HG02973 (cell line): Measurements from ENCODE around the gene LAMTOR4.
"Not testable (repeated sequence)": the region's sequence is repeated elsewhere in the genome, so short reads cannot be mapped to it uniquely, and the experiment has no call there.

Experiments
- ATAC-seq: cut with Tn5 transposase; IDR thresholded peaks from one replicate; pipeline ENCODE4 v1.9.1; 2021; ENCODE audit warnings: moderate library complexity; ENCODE audit not compliant: unreplicated experiment

LAMTOR4 gene

DNA sequence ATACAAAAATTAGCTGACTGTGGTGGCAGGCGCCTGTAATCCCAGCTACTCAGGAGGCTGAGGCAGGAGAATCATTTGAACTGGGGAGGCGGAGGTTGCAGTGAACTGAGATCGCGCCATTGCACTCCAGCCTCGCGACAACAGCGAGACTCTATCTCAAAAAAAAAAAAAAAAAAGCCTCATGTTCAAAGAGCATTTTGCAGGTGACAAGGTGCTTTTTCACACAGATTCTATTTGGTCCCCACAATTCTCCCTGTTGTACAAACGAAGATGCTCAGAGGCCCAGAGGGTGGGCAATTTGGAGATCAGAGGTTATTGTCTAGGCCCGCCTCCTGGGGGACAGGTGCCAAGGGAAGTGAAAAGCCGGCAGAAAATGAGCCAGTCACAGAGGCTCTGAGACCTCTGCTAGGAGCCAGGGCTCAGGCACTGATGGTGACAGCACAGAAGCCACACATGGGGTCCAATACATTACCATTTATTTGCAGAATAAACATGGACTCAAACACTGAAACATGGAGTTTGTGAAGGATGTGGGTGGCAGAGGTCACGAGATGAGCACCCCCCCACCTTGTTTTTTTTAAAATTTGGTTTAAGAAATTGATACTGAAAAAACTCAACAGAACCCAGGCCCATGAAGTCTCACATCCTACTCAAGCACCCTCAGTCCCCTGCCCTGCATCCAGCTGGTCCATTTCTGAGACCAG is 20.6 kb downstream of the LAMTOR4 start:
- no peak for ATAC-seq

DNA sequence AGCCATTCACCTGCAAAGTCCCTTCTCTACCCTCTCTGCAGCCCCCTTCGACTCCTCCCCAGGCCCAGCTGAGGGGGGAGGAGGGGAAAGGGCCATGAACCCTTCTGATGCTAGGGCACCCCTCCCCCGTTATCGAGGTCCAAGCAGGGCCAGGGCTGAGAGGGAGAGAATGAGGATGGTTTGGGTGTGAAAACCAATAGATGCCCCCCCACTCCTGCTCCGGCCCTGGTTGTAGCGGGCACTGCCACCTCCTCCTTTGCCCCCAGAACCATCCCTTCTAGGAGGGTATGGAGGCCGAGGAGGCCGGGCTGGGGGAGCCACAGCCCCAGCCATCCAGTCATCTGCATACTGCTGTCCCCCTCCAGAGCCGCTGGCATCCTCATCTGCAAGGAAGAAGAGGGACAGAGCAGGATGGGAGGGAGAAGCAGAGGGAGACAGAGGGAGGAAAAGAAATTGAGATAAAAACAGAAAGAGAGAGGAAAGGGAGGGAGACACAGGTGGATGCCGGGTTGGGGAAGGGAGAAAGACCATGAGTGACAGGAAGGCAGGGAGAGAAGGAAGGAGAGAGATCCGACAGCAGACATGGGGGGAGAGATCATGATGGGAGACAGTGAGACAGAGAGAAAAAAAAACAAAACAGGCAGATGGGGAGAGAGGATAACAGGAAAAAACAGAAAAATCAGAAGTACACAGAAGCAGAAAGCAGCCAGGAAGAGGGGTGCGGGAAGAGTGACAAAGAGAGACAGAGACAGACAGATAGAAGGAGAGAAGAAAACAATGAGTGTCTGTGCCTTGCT is 21.6 kb downstream of the LAMTOR4 start:
- no peak for ATAC-seq

DNA sequence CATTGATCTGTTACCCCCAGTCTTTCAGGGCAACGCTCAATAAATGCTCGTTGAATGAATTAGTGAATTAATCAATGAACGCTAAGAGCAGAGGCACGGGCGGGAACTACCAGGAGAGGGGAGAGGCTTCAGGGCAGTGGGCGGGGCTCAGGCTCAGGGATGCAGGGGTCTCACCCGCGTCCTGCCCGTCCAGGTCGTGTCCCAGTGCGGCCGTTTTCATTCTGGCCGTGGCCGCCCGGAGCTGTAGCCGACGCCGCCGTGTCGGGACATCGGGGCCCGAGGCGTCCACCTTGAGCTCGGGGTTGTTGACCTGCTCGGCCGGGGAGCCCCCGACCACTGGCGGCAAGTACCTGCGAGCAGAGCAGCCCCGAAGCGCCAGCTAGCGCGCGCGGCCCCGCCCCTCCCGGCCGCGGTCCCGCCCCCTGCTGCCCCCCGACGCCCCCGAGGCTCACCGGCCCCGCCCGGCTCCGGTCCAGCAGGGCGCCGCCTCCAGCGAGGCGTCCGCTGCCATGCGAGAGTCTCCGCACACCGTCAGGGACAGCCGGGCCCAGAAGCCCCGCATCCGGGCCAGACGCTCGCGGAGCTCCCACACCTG is 22.5 kb downstream of the LAMTOR4 start:
- ATAC-seq = no peak

DNA sequence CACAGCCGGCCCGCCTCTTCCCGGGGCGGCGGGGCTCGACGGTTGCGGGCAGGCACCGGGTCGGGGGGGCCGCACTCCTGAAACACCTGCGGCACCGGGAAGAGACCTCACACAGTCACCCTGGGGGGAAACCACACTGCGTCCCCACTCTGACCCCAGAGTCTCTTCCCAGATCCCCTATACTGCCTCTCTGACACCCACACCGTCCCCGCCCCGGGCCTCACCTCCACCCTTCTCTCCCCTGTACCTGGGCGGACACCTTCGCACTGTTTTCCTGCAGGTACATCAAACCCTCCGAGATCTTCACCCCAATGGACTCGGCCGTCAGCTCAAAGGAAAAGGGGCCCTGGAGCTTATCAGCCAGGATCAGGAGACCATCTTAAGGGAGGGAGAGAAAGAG is 23.1 kb downstream of the LAMTOR4 start:
- ATAC-seq = no peak

DNA sequence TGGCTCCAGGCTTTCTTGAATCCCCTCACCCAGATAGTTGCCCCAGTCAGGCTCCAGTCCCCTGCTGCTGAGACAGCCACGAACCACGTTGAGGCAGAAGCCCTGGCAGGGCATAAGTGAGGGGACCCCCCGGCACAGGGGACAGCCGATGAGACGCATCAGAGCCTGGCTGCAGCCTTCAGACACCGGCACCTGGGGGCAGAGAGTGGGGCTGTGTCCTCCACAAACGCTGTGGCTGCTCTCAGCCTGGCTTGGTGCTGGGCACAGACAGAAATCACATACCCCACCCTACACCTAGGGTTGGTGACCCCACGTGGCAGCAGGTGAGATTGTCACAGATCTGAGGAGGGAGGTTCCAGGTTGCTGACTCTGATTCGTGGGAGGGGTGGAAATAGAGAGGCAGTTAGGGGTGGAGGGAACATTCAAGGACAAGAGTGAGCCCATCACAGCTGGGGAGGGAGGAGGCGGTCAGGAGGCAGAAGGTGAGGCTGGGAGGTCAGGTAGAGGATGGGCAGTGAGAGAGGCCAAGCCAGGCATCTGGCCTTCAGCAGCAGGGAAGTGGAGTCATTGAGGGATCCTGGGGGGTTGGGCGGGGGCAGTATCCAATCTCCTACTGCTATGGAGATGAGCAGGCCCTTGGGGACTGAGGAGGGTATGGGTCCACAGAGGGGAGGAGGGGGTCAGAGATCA is 25.2 kb downstream of the LAMTOR4 start:
- ATAC-seq = no peak

DNA sequence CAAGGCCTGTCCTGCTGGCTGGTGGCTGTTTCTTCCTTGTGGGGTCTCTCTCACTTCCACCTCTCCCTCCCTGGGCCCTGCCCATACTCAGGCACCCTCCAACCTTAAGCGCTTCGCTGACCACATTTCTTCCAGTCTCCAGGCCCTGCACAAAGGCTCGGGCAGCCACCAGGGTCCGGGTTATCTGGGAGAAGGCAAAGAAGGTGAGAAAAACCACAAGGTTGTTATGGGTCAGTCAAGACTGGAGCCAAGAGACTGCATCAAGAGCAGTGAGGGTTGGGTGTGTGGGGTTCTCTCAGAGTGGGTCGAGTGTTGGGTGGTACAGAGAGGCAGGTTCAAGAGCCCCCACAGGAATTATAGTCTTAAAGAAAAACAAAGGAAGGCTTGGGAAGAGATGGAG is 25.9 kb downstream of the LAMTOR4 start:
- no peak for ATAC-seq

DNA sequence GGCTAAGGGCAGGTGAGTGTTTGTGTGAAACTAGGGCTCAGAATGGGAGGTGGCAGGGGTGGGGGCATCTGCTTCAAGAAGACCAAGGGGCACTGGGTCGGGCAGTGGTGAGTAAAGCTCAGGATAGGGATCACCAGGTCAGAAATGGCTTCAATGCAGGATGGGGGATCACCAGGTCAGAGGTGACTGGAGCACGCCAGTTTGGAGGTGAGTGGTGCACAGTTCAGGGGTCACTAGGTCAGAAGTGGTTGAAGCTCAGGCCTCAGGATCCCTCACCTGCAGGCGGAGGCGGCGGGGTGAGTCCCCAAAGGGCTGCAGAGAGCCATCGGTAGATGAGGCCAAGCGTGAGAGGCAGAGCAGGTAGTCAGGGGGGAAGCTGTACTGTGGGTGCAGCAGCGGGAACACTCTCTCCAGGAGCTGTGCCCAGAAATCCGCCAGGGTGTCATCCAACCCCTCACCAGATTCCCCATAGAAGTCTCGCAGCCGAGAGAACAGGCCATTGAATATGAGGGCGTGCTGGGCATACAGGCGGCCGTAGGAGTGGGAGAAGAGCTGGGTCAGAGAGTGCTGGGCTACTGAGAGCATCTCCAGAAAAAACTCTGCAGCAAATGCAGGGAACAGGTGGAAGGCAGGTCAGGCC is 26.7 kb downstream of the LAMTOR4 start:
- ATAC-seq = no peak

DNA sequence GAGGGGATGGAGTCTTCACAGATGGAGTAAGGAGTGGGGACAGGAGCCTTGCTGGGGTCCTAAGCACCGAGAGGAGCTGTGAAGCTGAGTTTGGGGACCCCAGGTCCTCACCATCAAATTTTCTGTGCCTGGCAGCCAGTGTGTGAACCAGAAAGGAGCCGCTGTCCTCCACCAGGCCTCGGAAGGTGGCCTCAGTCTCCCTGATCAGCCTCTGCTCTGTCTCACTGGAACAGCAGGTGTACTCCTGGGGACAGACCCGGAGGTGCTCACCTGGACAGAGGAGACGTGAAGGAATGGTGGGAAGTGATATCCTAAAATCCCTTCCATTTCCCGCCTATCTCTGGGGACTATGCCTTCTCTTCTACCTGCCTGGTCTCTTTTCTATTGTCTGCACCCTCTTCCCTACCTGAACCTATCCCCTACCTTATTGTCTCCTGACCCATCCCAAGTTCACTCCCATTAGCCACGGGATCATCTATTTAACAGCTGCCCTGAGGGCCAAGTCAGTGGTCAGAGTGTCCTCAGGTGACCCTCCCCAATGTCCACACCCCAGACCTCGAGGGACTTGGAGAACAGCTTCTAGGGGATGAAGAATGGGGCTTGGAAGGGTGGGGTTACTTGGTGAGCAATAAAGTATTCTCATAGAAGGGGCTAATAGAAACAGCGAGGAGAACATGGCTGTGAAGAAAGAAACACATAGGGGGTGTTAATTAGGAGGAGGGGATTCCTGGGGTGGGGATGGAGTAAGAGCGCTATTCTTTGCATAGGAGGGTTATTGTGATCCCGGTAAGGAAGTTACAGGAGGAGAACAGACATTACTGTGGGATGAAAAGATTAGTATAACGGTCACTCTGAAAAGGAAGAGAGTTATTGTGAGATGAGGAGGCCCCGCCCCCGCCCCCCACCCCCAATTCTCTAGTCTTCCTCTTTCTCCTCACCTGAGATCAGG is 27.7 kb downstream of the LAMTOR4 start:
- no peak for ATAC-seq

DNA sequence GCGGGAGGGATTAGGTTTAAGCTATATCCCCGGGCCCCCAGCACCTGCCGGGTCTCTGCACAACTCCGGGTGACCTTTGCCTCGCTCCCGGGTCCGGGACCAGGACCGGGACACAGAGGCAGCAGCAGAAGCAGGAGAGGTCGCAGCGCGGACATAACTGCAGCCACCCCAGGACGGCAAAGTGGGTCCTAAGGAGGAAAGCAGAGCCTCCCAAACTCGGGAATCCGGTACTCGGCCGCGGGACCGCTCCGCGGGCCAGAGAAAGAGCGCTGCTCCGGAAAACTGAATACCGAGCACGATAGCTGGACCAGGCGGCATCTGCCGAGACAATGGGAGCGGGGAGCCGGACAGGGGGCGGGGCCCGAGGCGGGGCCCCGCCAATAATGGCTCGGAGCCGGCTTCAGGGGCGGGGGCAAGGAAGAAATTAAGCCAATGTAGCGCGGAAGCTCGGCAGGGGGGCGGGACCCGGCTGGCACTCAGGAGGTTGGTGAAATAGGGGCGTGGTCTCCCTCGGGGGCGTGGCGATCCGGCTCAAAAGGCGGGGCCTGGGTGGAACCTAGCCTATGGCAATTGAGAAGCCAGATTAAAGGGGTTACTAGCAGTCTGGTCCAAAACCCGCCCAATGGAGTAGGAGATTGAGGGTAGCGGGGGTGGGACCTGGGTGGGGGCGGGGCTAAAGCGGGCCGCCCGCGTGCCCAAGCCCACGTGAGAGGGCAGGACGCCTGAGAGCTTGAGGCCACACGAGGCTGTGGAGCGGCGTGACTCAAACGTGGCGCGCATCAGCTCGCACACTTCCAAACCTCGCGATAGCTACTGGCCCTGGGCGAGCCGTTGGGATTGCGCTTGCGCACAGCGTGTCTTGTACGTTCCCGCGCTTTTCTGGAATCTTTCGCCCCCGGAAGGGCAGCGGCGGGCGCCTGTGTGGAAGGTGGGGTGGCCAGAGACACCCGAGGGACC is 28.6 kb downstream of the LAMTOR4 start, which contains the start of the genes GPC2 and STAG3:
Gene GPC2, minus strand, starts transcription at position 337 of the 957 bp plus-strand sequence. Its CDS starts 182 bp downstream, at position 155.
Gene STAG3, plus strand, starts transcription at position 874 of the 957 bp plus-strand sequence. CDS start 2,639 bp downstream, outside the sequence.
- ATAC-seq = peak; percentile 78

DNA sequence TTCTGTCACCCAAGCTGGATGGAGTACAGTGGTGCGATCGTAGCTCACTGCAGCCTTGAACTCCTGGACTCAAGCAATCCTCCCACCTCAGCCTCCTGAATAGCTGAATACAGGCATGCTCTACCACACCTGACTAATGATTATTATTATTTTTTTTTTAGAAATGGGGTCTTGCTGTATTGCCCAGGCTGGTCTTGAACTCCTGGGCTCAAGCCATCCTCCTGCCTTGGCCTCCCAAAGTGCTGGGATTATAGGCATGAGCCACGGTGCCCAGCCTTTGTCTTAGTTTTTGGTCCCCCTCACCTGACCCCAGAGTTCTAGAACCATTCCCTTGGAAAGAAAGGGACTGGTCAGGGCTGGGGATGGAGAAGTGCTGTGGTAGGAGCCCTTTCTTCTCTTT is 31.4 kb downstream of the LAMTOR4 start:
- ATAC-seq = not testable (repeated sequence)

DNA sequence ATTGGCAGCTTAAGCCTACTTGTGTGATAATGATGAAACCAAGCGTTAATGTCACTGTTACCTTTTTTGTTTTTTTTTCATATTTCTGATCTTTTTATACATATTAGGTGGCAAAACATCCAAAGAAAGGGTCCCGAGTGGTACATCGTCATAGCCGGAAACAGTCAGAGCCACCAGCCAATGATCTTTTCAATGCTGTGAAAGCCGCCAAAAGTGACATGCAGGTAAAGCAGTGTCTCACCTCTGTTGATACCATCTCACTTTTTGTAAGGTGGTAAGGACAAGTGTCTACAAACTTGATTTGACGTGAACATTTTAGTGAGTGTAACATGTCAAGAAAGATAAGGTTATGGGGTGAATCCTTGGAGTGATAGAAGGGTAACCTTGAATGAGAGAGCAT is 33.9 kb downstream of the LAMTOR4 start:
- not testable (repeated sequence) for ATAC-seq

DNA sequence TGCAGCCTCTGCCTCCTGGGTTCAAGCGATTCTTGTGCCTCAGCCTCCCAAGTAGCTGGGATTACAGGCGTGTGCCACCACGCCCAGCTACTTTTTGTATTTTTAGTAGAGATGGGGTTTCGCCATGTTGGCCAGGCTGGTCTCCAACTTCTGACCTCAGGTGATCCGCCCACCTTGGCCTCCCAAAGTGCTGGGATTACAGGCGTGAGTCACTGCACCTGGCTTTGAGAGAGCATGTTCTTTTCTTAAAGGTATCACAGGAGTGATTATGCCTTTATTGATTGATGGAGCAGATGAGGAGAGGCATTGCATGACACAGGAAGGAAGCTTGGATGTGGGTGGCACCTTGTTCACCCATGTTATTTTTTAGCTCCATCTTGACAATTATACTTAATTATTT is 34.4 kb downstream of the LAMTOR4 start:
- not testable (repeated sequence) for ATAC-seq

DNA sequence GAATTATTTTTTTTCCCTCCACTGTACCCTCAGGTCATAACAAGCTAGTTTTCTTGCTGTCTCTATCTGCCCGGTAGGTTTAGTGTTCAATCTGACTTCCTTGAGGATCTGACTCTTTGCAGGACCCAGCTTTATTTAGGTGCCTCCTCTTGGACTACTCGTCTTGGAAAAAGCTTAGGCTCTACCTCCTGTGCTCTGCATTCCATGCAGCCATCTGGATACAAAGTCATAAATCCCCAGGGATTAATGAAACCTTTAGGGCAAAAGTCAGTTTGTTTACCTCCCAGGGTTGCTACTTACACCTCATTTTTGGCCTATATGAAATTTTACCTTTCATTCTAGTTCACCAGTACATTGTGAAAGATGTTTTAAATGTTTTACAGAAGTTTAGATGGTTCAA is 37.0 kb downstream of the LAMTOR4 start:
- ATAC-seq = no peak

DNA sequence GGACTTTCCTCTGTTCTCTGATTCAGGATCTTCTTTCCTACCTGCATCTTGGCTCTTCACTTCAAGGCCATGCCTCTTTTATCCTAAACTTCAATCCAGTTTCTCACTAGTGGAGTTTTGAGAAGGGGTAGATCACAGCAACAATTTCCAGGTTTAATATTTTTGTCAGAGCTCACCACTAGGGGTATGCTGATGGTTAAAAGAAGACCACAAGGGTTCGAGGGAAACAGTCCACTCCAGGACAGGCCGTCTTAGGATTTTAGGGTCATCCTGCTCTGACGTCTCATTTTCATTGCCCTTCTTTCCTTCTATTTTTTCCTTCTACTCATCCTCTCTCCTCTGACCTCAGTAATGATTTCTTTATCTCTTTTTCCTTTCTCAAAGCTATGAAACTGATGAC is 40.3 kb downstream of the LAMTOR4 start:
- ATAC-seq = no peak

DNA sequence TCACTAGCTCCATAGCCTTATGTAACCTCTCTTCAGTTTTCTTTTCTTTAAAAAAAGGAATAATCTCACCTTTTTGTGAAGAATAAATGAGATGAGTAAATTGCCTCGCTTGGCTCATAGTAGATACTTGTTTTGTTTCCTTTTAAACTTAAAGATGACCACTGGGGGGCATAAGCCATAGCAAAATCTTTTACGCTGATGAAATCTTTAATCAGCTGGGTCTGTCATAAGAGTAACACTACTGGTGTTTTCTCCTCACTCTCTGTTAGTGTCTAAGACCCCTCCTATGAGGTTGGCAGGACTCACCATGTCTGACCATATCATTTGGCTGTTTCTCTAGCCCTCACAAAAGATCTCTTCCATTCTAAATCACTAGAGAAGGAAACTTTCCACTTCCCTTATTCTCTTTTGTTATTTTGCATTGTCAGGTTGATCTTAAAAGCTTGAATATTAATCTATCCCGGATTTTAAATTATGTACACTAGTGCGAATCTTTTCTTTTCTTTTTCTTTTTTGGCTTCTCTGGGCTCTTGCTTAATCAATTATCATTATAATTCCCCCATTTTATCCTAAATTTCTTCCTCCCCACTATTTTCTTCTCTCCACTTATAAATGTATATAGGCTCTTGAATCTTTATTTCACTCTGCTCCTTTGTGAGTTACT is 41.5 kb downstream of the LAMTOR4 start:
- peak; percentile 48 for ATAC-seq

DNA sequence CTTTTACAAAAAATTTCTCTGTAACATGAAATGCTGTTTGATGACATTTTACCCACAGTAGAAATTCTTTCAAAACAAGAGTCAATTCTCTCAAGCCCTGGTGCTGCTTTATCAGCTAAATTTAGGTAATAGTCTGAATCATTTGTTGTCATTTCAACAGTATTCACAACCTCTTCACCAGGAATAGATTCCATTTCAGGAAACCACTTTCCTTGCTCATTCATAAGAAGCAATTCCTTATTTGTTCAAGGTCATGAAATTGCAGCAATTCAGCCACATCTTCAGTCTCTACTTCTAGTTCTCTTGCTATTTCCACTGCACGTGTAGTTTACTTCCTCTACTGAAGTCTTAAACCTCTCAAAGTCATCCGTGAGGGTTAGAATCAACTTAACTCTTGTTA is 43.1 kb downstream of the LAMTOR4 start:
- ATAC-seq = no peak

DNA sequence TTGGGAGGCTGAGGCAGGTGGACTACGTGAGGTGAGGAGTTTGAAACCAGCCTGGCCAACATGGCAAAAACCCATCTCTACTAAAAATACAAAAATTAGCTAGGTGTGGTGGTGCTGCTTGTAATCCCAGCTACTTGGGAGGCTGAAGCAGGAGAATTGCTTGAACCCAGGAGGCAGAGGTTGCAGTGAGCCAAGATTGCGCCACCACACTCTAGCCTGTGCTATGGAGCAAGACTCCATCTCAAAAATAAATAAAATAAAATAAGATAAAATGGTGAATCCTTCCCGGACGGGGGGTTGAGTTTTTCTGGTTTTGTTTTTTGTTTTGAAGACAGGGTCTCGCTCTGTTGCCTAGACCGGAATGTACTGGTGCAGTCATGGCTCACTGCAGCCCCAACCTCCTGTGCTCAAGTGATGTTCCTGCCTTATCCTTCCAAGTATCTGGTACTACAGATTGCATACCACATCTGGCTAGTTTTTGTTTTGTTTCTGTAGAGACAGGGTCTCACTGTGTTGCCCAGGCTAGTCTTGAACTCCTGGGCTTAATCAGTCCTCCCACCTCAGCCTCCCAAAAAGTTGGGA is 43.7 kb downstream of the LAMTOR4 start:
- ATAC-seq = not testable (repeated sequence)

DNA sequence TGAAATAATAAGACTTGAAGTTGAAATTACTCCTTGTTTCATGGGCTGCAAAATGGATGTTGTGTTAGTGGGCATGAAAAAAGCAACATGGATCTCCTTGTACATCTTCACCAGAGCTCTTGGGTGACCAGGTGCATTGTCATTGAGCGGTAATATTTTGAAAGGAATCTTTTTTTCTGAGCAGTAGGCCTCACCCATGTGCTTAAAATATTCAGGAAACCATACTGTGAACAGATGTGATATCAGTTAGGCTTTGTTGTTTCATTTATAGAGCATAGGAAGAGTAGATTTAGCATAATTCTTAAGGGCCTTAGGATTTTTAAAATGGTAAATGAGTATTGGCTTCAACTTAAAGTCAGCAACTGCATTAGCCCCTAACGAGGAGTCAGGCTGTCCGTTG is 44.3 kb downstream of the LAMTOR4 start:
- no peak for ATAC-seq
